ENCODE measurements around the gene SRRM5.

DNA sequence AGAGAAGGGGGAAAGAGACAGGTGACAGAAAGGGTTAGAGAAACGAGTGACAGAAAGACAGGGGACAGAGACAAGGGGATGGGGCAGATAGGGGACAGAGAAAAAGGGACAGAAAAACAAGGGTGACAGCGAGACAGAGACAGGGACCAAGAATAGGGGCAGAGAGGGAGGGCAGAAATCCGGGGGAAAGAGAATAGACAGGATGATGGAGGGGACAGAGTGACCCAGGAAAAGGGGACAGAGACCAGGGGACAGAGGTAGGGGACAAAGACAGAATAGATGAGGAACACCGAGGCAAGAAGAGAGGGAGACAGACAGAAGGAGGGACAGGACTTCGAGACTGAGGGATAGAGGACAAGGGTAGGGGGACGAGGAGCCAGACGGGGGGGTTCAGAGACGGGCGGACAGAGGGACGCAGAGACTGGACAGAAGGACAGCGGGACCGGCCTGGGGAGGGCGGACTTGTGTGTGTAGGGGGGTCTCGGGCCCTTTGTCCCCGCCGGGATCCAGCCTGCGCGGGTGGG is 27.2 kb downstream of the SRRM5 start:
- TF ChIP-seq, protein P1, sequence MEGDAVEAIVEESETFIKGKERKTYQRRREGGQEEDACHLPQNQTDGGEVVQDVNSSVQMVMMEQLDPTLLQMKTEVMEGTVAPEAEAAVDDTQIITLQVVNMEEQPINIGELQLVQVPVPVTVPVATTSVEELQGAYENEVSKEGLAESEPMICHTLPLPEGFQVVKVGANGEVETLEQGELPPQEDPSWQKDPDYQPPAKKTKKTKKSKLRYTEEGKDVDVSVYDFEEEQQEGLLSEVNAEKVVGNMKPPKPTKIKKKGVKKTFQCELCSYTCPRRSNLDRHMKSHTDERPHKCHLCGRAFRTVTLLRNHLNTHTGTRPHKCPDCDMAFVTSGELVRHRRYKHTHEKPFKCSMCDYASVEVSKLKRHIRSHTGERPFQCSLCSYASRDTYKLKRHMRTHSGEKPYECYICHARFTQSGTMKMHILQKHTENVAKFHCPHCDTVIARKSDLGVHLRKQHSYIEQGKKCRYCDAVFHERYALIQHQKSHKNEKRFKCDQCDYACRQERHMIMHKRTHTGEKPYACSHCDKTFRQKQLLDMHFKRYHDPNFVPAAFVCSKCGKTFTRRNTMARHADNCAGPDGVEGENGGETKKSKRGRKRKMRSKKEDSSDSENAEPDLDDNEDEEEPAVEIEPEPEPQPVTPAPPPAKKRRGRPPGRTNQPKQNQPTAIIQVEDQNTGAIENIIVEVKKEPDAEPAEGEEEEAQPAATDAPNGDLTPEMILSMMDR (IDR thresholded peaks at IDR 0.05; ENCODE audit: poor library complexity): no peak
- TF ChIP-seq EZH2phosphoT487 (IDR thresholded peaks at IDR 0.05; ENCODE audit: low read depth, severe bottlenecking, unreplicated experiment): no peak

Data from hepatocyte (in vitro differentiated cells).